HepG2 (cell line): Measurements from ENCODE around the gene FMO2. TPM values are rescaled to one million over a fixed set of nuclear protein-coding genes. Genes with fewer than 3 reads are reported as not detected.

Source experiments
- ATAC-seq: fragments of 200-7000 bp; cut with Tn5 transposase; 3 replicates; pipeline ENCODE4 v1.9.1; 2020; ENCODE audit warnings: mild to moderate bottlenecking, moderate library complexity
- BruUV-seq: library from RNA; stranded (reverse); fragments of 400-500 nt; replicated peaks from 2 replicates; lab custom pipeline; 2021; lab: Mats Ljungman, UMichigan
- CTCF ChIA-PET: fragments of 300-600 bp; formaldehyde crosslinking; extraction: SDS; loops from one replicate; lab custom pipeline; 2021; ENCODE audit warnings: low total read pairs, inconsistent platforms, low intra/inter-chr PET ratio; lab: Yijun Ruan, JAX
- POLR2A ChIA-PET: fragments of 350-600 bp; sonication (Branson Sonifier 250); formaldehyde crosslinking; loops from one replicate; lab custom pipeline; 2020; ENCODE audit warnings: antibody characterized with exemption, inconsistent platforms; lab: Yijun Ruan, JAX
- DNase-seq: peaks from one replicate; pipeline ENCODE4 v3.0.0-alpha.2; 2015; ENCODE audit warnings: low spot score
- FAIRE-seq: peaks from 3 replicates; lab custom pipeline; 2011; peaks lifted over from hg19 to GRCh38; lab: Jason Lieb, UNC
- H2AFZ ChIP-seq: one replicate; pipeline ENCODE4 v1.6.1; 2011; ENCODE audit warnings: low read length, inconsistent platforms
- H3K27ac ChIP-seq: fragments of 300-600 bp; 3 replicates; pipeline ENCODE4 v1.8.0; 2011; ENCODE audit warnings: mixed run types, mild to moderate bottlenecking, mixed read lengths, low read length, inconsistent platforms; ENCODE audit not compliant: insufficient read depth; ENCODE audit errors: extremely low read length
- H3K27me3 ChIP-seq, 2 experiments: fragments of 200-600 bp in 1 of 2; 2 replicates in 1 of 2; 3 replicates in 1 of 2; pipeline versions ENCODE4 v1.6.0 to v1.8.0; 2011; ENCODE audit warnings: low read length in 2 of 2, mild to moderate bottlenecking in 2 of 2, moderate library complexity in 2 of 2, inconsistent platforms in 1 of 2; ENCODE audit not compliant: insufficient read depth in 2 of 2, control insufficient read depth in 1 of 2
- H3K36me3 ChIP-seq, 2 experiments: fragments of 200-600 bp in 1 of 2; replicated peaks in 1 of 2; 2 replicates in 1 of 2; 3 replicates in 1 of 2; pipeline versions ENCODE4 v1.5.1 to v1.8.0; 2011; ENCODE audit warnings: low read length in 2 of 2, inconsistent platforms in 1 of 2; ENCODE audit not compliant: insufficient read depth in 2 of 2, control insufficient read depth in 1 of 2
- H3K4me1 ChIP-seq: 2 replicates; pipeline ENCODE4 v1.5.1; 2012; ENCODE audit warnings: low read length, inconsistent platforms; ENCODE audit not compliant: insufficient read depth
- H3K4me2 ChIP-seq: 2 replicates; pipeline ENCODE4 v1.6.0; 2011; ENCODE audit warnings: low read depth, low read length, inconsistent platforms
- H3K4me3 ChIP-seq, 3 experiments: fragments of 200-600 bp in 1 of 3; sonication (generic), shearing (Covaris generic) in 1 of 3; replicated peaks in 1 of 3; 2 replicates each; pipeline ENCODE4 v1.5.1; 2011 to 2016; ENCODE audit warnings: low read length in 3 of 3, inconsistent platforms in 2 of 3, low read depth in 2 of 3, mild to moderate bottlenecking in 2 of 3, control low read depth in 1 of 3, mixed read lengths in 1 of 3; ENCODE audit not compliant: insufficient read depth in 1 of 3
- H3K79me2 ChIP-seq: one replicate; pipeline ENCODE4 v1.6.1; 2011; ENCODE audit warnings: low read length, inconsistent platforms; ENCODE audit not compliant: insufficient read depth
- H3K9ac ChIP-seq: 2 replicates; pipeline ENCODE4 v1.6.0; 2011; ENCODE audit warnings: mild to moderate bottlenecking, low read depth, low read length, inconsistent platforms; ENCODE audit not compliant: insufficient read depth
- H3K9me3 ChIP-seq: 2 replicates; pipeline ENCODE4 v1.5.1; 2012; ENCODE audit warnings: mild to moderate bottlenecking, low read length
- H4K20me1 ChIP-seq: 2 replicates; pipeline ENCODE4 v1.6.0; 2011; ENCODE audit warnings: inconsistent platforms, mild to moderate bottlenecking, low read length, moderate library complexity; ENCODE audit not compliant: insufficient read depth
- ARID4A ChIP-seq: sonication (generic); formaldehyde crosslinking; IDR thresholded peaks from 2 replicates; pipeline ENCODE4 v1.5.0; 2020; ENCODE audit warnings: mild to moderate bottlenecking, missing genetic modification reagents, borderline replicate concordance
- THYN1 ChIP-seq: sonication (generic); formaldehyde crosslinking; IDR thresholded peaks from 2 replicates; pipeline ENCODE4 v1.8.1; 2023; ENCODE audit warnings: low read depth, mild to moderate bottlenecking, moderate library complexity, missing genetic modification reagents, borderline replicate concordance
- ZFP41 ChIP-seq: sonication (generic); formaldehyde crosslinking; IDR thresholded peaks from 2 replicates; pipeline ENCODE4 v1.4.0; 2020; ENCODE audit warnings: mild to moderate bottlenecking, missing genetic modification reagents, borderline replicate concordance
- ZFP62 ChIP-seq: sonication (generic); formaldehyde crosslinking; IDR thresholded peaks from 2 replicates; pipeline ENCODE4 v1.4.0; 2020; ENCODE audit warnings: missing genetic modification reagents
- ZNF598 ChIP-seq: sonication (generic); formaldehyde crosslinking; IDR thresholded peaks from 2 replicates; pipeline ENCODE4 v1.5.1; 2020; ENCODE audit warnings: mild to moderate bottlenecking, missing genetic modification reagents, borderline replicate concordance
- ZNF614 ChIP-seq: IDR thresholded peaks from 2 replicates; pipeline ENCODE4 v1.6.1; 2018; ENCODE audit warnings: missing biosample characterization, missing genetic modification reagents, inconsistent platforms, borderline replicate concordance
- WGBS: methylation state at CpG from one replicate; pipeline ENCODE4 v1.1.6; 2017; ENCODE audit warnings: low lambda C conversion rate; 5-methylcytosine and 5-hydroxymethylcytosine counted together
- in situ Hi-C: cut with HindIII; loops from 2 replicates; pipeline ENCODE4 v1.10.0; 2017; ENCODE audit warnings: low pct_unique_long_range_greater_than_20kb; ENCODE audit not compliant: extremely low pct_ligation_motif_present
- intact Hi-C: fragments of 100-400 bp; cut with micrococcal nuclease; formaldehyde crosslinking; loops from one replicate; pipeline ENCODE4 v1.10.0; 2022; ENCODE audit not compliant: unreplicated experiment
- polyA plus RNA-seq, 8 experiments: library from polyadenylated mRNA; depleted of rRNA in 3 of 8; stranded (reverse) in 7 of 8; unstranded in 1 of 8; fragments of >200 nt; fragmentation: Illumina TruSeq in 4 of 8; extraction: Trizol in 4 of 8; gene quantifications; 2 replicates each; pipeline versions ENCODE4 v1.2.1 to v1.2.3, GENCODE V29; 2011 to 2016; ENCODE audit warnings: low read depth in 4 of 8, missing spikeins in 1 of 8, mixed read lengths in 1 of 8; ENCODE audit not compliant: insufficient read depth in 1 of 8
- total RNA-seq, 5 experiments: library from RNA; depleted of rRNA; stranded (reverse); fragments of >200 nt; fragmentation: Illumina TruSeq; extraction: Trizol; gene quantifications; 2 replicates each; pipeline ENCODE4 v1.2.3, GENCODE V29; 2016; ENCODE audit warnings: low read depth in 1 of 5

Gene FMO2
- total and polyA plus RNA-seq, 2 of the 13 experiments (the other 11 are each of a cell fraction or from before 2014, with no cell fraction given), result not detected

DNA sequence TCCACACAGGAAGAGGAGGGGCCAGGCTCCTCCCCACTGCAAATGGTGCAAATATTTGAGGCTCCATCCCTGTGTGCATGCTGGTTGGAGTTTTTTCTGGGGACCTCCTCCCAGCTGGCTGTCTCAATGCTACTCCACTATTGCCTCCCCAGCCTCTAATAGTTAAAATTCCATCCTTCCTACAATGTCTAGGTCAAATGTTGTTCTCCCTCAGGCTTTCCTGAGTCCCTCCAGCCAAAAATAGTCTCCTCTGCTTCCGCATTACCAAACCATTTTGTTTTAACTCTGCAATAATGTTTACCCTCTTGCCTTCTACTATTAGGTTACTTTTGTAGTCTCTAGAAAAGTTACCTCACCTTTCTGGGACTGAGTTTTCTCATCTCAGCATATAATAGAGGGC, 33.6 kb downstream of the FMO2 start:
- no peak for DNase-seq
- intact Hi-C loops (no loop called here), in situ Hi-C loops (no loop called here)
- Histone ChIP-seq H3K4me1 (no peaks in the 10 kb centered on the region), H2AFZ (no peak overlapping the region), H3K9me3 (no peaks in the 10 kb centered on the region), H3K9ac (no peak overlapping the region), H3K4me3 (no peak overlapping the region), H3K27me3 (no peaks in the 10 kb centered on the region), H3K4me2 (no peak overlapping the region), H3K79me2 (no peaks in the 10 kb centered on the region), H4K20me1 (no peaks in the 10 kb centered on the region), H3K36me3 (no peaks in the 10 kb centered on the region), H3K27ac (no peak overlapping the region)
- 60% methylated on average over 1 of the region's 1 CpG for WGBS
- ChIA-PET POLR2A (no interaction called here), CTCF (no interaction called here)
- FAIRE-seq, result no peak
- BruUV-seq, result no TSS peak
- ATAC-seq, result no peak
- TF ChIP-seq ARID4A, result no peak
- TF ChIP-seq ZFP62 (CRISPR knock-in tag), result no peak
- TF ChIP-seq ZFP41 (CRISPR knock-in tag), result no peak
- TF ChIP-seq THYN1 (CRISPR knock-in tag), result no peak
- TF ChIP-seq ZNF598, result no peak
- no peak for TF ChIP-seq ZNF614 (CRISPR knock-in tag)
